CMK (cell line): ENCODE measurements around the gene SLC25A15.
A peak's percentile ranks its signal among the peaks of the same experiment; 100 is the strongest.

Experiments used
- DNase-seq: peaks from one replicate; pipeline ENCODE4 v3.0.0-alpha.2; 2010; ENCODE audit warnings: low read depth

The SLC25A15 gene

DNA sequence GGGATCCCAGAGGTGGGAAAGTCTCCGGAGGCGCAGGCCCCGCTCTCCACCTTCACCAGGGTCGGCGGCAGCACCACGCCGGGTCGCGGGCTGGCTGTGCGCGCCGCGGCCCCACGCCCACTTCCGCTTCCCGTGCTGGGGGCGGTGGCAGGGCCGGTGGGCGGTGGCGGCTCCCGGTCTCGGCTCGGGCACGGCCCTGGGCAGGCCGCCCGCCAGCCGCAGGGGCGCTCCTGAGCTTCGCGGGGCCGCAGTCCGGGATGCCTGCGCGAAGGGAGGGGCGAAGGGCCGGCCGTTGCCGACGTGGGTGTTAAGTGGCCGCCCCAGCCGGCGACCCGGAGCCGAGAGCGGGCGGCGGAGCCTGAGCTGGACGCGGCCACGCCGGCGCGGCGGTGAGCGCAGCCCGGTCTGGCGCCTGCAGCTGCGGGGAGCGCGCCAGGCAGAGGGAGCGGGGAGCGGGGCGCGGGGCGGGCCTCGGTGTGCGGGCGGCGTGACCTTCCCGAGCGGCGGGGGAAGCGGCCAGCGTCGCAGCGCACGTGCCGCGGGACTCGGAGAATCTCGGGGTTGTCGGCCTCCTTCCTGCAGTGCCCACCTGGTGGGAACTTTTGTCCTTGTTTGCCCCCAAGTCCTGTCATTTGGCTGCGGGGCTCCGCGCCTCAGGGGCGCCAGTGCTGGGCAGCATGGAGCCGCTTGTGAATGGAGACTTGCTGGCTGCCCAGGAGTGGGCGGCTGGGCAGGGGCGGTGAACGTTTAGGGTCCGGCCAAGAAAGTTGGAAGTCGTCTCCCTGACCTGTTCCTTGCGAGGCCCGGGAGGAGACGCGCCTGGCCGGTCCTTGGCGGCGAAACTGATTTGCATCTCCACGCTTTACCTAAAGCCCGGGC, at the start of gene SLC25A15:
SLC25A15 (plus strand) TSS at position 337 of the 879 bp plus-strand sequence. CDS start 3,616 bp downstream, outside the sequence.
- no peak for DNase-seq

DNA sequence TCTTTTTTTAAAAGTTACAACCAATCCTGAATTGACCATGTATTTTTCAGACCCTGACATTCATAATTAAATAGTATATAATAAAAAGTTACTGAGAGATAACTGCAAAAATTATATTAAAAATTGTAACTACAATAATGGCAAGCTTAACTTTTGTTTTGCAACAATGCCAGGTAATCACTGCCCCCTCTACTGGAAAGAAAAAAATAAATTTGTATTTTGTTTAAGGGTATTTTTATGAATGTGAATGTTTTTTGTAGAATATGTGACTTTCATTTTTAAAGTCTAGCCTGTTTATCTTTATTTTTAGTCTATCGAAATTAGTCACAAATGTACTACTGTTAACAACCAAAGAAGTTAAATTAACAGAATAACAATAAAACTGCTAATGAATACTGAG, 40.1 kb upstream of the SLC25A15 start:
- DNase-seq: no peak

DNA sequence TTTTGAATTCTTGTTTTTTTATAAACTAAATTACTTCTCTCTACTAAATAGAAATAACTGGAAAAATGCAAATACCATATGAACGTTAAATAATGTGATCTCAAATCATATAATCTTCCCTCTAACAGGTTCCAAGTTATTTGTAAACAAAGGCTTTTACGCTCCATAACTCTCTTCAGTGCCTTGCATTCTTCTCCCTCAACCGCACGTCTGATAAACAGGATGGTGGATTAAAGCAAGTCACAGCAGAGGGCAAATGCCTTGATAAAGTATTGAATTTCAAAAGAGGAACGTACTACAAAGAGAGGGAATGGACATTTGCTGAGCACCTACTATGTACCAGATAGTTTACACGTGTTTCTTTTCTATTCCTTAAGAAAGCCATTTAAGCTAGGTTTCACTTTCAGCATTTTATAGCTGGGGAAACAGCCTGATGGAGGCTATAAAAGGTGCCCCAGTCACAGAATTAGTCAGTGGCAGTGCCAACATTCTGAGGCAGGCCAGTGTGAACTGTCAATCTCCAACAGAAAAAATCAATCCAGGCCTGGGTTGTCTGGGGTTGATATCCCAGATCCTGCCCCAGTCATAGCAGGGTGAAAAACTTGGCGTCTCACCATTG, 34.2 kb upstream of the SLC25A15 start:
- no peak for DNase-seq

DNA sequence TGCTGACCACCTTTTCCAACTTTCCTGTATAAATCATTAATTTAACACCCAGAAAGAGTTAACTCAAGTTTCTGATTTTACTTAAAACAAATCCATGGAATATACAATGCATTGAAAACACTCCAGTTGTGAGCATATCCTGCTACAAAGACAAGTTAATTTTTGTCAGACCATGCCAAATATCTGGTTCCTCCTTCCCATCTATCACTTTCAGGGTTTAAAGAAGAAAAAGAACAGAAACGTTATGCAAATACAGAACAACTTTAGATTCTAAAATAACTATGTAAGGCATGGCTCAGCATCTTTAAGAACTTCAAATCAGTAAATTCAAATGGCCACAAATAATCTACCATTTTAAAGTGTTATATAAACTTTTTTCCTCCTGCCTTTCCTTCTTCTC, 33.4 kb upstream of the SLC25A15 start:
- DNase-seq: no peak

DNA sequence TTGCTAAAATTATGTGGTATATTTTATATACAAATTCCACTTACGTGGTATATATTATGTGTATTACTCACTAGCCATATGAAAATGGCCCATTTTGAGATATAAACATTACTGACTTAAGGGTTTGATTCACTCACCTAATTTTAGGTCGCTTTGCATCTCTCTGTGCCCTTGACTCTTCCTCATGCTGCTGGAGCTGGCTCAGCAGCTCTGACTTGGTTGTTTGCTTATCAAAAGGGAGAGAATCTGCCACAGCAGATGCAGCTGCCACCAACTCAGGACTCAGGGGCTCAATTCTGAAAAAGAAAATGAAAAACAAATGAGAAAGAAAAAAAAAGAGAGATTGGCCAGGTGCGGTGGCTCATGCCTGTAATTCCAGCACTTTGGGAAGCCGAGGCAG, 30.6 kb upstream of the SLC25A15 start:
- no peak for DNase-seq

DNA sequence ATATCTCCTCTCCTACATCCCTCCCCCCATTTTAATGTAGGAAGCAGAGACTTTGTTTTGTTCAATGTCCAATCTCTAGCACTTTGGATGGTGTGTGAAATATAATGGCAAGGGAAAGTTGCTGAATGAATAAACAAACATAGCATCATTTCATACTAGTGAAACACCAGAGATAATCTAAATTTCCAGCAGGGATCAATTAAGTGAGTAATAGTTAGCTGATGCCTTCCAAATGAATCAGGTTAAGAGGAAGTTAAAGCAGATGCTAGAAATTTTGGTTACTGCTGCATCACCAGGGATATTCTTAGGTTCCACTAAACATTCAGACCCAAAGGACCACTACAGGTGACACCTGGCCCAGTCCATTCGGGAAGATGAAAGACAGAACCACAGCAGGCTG, 26.6 kb upstream of the SLC25A15 start:
- no peak for DNase-seq

DNA sequence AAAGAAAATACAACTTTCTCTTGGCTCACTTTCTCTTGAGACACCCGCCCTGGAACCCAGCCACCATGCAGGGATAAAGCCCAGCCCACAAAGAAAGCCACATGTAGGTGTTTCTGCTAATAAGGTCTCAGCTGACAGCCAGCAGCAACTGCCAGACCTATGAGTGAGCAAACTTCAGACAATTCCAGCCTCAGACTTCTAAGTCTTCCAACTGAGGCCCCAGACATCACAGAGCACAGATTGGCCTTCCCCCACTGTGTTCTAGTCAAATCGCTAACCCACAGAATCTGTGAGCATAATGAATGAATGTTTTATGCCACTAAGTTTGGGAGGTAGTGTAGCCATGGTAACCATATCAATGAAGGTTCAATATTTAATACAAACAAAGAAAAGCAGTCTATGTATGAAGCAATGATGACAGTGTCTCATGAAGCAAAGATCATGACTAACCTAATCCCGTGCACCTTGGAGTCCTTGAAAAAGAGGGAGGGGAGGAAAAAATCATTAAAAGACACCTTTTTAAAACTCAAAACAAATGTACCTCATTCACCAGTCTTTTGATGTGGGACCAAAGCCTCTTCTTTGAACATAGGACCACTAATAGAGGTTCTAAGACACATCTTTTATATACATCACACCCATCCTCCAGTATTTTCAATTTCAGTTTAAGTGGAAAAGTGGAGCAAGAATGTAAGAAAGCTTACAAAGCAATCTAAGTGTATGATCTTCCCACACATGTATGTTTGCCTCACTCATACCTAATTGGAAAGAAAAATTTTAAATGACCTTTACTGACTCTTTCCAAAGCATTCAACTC, 24.6 kb upstream of the SLC25A15 start:
- no peak for DNase-seq

DNA sequence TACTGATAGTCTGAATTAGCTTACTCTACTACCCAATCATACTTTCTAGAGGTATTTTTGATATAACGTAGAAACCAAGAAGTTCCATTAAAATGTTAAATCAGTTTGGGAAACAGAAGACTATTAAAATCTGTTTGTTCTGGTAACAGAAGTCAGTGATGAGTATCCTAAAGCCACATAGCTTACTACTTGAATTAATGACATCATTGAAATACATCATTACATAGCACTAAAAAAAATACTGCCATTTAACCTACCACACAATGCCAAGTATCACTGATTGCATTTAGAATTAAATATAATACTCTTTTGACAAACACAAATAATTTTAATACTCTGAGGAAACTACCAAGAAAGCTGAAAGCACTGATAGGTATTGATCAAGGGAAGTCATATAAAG, 23.8 kb upstream of the SLC25A15 start:
- DNase-seq: no peak

DNA sequence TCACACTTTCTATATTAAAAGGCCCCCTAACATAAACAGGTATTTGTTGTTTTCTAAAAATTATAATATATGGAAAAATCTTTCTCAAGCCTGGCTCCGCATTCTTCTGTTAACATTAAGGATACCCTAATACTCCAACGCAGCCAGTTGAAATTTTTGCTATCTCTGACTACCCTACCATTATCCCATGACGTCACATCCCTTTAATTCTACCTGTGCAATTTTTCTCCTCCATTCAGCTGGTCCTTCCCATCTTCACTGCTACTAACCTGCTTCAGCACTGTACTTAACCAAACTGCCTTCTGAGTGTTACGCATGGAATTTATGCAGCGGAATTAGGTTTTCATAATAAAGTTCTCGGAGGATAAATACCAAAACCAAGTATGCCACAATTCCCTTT, 19.4 kb upstream of the SLC25A15 start:
- DNase-seq: no peak

DNA sequence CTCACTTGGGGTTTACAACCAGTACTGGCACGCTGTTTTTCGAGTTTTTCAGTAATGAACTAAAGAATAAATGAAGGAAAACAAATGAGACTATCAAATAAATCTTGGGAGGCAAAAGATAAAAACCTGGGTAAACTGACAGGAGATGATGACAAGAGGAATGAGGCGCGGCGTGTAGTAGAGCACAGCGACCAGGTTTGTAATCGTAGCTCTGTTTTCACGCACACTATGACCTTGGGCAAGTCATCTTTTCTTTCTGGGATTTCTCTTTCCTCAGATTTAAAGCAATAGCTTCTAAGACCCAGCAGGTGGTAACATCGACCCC, 18.8 kb upstream of the SLC25A15 start:
- no peak for DNase-seq

DNA sequence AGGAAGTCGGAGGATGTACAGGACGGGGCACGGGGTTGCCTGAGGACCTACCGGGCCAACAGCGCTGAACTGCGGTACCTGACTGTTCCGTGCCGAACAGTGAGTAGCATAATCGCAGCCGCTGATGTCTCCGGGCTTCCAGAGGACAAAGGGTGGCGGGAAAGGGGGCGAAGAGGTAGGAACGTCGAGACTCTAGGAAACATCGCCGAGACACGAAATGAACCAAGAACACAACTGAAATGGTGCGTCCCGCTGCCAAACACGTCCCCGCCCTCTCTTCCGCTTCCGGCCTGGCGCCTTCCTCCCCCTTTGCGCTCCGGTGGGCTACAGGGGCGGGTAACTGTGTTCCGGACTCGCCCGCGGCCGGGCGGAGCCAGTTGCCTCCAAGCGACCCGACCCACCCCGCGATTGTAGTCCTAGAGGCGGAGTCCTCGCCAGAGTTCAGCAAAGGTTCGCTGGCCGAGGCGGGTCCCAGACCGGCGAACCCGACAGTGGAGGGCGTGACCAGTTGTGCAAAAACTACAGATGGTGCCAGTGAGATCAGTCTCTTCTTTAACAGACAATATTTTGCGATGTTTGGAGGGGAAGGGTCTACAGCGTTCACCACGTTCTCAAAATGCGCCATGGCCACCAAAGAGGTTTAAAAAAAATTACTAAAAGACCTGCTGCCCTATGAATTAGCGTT, 18.3 kb upstream of the SLC25A15 start, which contains the start of gene MRPS31:
MRPS31 (minus strand) TSS at position 257 of the 685 bp plus-strand sequence; CDS start at position 203, 54 bp downstream.
- DNase-seq: peak; percentile 75

DNA sequence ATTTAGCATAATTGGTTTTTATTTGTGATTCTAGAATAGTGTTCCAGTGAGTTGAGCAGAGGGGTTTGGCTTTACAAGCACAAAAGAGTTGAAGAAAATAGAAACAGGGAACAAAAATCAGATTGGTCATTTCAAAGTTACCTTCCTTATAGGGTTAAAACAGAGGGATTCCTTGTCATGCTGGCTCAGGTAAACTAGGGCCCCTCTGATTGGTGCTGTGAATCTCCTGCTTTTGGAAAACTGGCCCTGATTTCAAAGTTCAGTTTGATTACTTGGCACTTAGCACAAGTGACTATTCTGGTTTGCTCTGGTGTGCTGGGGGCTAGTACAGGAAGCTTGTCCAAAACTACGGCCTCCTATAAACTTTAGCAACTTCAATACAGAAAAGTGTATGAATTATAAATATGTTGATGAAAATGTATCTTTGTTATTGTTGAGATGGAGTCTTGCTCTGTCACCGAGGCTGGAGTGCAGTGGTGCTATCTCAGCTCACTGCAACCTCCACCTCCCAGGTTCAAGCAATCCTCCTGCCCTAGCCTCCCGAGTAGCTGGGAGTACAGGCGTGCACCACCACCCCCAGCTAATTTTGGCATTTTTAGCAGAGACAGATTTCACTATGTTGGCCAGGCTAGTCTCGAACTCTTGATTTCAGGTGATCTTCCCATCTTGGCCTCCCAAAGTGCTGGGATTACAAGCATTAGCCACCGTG, 16.5 kb upstream of the SLC25A15 start:
- DNase-seq: no peak

DNA sequence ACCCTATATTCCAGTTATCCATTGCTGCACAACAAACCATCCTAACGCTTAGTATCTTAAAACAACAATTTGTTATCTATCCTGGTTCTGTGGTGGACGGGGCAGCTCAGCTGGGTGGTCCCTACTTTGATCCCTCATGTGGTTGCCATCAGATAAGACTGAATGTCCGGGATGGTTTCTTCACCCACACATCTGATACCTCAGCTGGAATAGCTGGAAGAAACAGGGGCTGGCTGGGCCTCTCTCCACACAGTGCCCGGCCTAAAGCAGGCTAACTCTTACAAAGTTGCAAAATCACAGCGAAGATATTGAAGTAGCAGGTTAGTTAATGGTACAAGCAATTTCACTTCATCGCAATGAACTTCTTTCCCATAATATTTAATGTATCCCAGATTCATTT, 14.7 kb upstream of the SLC25A15 start:
- no peak for DNase-seq

DNA sequence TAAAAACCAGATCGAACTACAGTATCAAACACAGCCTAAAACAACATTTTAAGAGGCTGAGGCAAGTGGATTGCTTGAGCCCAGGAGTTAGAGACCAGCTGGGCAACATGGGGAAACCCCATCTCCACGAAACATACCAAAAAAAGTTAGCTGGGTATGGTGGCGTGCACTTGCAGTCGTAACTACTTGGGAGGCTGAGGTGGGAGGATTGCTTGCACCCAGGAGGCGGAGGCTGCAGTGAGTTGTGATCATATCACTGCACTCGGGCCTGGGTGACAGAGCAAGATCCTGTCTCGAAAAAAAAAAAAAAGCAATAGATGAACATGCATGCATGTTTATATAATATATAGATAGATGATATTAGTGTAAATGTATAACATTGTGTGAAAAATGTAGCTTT, 13.2 kb upstream of the SLC25A15 start:
- DNase-seq: no peak

DNA sequence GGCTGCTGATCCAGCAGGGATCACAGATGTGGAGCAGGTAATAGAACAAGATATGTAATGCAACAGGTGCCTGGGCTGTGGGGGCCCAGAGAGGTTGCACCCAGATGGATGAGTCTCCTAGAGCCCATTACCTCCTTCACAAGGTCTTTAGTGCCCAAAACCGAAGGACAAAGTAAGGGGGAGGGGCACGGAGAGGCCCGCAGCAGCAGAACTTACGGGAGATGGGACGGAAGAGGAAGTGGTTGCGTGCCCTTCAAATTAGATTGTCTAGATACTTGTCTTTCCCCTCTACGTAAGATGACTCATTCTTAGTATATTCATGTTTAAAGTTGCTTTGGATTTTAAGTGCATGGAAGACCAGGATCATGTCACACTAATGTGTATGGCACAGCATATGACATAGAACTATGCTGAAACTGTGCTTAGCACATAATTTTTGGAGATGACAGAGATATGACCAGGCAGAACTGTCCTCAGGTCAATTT, 12.7 kb upstream of the SLC25A15 start:
- peak; percentile 58 for DNase-seq

DNA sequence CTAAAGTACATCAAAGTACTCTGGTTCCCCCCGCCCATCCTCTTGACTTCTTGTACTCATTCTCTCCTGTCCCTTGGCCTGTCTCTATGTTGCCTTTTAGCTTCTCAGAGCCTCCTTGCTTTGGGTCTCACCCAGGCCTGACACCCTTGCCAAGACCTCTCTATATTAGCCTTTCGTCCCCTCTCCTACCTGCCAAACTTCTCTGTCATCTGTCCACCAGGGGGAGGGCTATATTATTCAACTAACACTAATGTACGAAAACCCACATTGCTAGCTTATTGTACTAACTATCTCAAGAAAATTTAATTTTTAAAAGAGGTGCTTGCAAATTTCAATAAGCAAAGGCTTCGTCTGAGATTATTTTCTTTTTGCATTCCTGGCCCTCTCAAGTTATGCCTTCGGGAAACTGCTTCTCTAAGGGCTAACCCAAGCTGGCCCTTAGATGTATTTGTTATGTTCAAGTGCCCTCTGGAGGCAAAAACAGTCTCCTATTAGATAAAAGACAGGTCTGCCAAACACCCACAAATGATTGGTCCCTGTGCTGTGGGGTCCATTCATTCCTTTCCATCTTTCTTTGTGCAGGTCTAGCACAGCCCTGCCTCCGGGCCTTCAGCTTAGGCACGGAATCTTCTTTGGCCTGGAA, 12.1 kb upstream of the SLC25A15 start:
- DNase-seq: no peak

DNA sequence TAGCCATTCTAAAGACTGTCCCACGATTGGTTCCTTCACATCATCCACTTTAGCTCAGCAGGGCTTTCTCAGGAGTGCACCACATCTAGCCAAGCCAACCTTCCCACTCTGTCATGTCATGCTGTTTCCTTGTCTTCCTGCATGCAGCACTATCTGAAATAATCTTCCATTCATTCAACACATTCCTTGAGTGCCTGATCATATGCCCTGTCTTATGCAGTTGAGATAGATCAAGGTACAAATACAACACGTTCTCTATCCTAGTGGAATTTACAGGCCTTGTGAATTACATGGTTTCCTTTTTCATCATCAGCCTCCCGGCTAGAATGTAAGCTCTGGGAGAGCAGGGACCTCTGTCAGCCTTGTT, 11.6 kb upstream of the SLC25A15 start:
- no peak for DNase-seq

DNA sequence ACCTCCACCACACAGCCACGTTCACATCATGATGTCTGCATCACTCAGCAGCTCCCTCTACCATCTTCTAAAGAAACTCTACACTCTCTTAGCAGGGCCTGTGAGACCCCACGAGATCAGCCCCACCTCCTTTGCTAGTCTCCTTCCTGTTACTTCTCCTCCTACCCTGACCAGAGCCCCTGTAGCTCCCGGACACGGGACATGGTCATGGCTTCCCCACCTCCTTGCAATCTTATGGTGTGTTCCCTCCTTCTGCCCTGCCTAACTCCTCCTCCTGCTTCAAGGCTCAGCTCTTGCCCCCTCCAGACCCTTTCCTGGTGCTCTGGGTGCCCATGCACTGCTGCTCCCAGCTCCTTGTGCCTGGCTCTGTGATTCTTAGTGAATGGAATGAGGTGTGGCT, 10.4 kb upstream of the SLC25A15 start:
- no peak for DNase-seq

DNA sequence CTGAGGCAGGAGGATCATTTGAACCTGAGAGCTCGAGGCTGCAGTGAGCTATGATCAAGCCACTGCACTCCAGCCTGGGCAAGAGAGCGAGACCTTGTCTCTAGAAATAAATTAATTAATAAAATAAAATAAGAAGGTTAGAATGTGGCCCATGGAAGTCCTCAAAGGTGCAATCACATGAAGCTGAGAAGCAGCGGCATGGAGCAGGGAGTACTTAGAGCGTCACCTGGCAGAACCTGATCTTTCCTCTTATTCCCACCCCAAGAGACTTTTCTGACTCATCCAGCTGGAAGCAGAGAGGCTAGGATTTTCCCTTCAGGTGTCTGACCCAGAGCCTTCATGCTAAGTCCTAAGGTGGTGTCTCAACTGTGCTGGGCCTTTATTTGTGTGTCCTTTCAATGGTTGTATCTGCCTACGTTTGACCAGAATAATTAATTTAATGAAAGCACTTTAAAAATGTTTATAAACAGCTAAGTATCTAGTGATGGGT, 9.6 kb upstream of the SLC25A15 start:
- DNase-seq: no peak

DNA sequence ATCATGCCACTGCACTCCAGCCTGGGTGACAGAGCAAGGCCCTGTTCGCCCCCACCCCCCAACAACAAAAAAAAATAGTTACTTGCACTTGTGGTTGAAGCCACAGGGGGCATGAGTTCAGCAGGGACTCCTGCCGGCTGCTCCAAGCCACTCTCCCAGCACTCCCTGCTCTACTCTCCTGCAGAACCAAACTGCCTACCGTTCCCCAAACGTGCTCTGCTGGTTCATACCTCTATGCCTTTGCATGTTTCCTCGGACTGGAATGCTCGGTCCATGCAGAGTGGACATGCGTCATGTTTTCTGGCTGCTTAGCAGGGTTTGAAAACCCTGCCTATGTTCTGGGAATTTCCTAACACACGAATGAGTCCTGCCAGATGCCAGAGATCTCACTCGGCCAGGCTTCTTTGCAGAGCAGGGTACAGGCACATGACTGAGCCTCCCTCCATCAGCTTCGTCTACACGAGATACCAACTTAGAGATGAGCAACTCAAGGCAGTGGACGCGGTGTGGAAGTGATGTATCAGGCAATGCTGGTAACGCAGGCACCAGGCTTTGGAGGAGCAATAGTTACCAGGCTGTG, 8.5 kb upstream of the SLC25A15 start:
- DNase-seq: no peak
